ENCODE results near the gene YIPF3. TPM values are rescaled to one million over a fixed set of nuclear protein-coding genes. Genes with fewer than 3 reads are reported as not detected.
"Not testable (repeated sequence)": the region's sequence is repeated elsewhere in the genome, so short reads cannot be mapped to it uniquely, and the experiment has no call there.

The YIPF3 gene
- total RNA-seq, 1 experiment from 2014 or later: 89.7 TPM

DNA sequence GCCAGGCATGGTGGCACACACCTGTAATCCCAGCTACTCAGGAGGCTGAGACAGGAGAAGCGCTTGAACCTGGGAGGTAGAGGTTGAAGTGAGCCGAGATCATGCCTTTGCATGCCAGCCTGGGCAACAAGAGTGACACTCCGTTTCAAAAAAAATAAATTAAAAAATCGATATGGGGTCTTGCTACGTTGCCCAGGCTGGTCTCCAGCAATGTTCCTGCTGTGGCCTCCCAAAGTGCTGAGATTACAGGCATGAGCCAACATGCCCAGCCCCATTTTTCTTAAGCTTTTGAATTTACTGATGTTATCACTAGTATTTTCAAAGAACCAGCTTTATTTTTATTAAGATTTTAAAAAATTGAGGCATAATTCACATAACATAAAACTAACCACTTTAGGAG, 23.8 kb upstream of the YIPF3 start:
- intact Hi-C loops (cut with micrococcal nuclease): no loop called here
- no peaks in the 10 kb centered on the region for H3K27me3 ChIP-seq (ENCODE audit: low read length)
- H3K4me2 ChIP-seq (ENCODE audit: low read length): no peak overlapping the region
- DNase-seq (no peak), ATAC-seq (no peak)
- H3K9me3 ChIP-seq (ENCODE audit: low read length): no peaks in the 10 kb centered on the region
- no peak overlapping the region for H3K27ac ChIP-seq (ENCODE audit: low read length)
- H4K20me1 ChIP-seq (ENCODE audit: low read length): no peaks in the 10 kb centered on the region
- no peak overlapping the region for H3K9ac ChIP-seq (ENCODE audit: low read length)
- H3K4me1 ChIP-seq (ENCODE audit: insufficient read depth, low read length): no peaks in the 10 kb centered on the region
- no TSS peak for BruUV-seq (replicated peaks)
- H3K36me3 ChIP-seq (ENCODE audit: low read depth, low read length): peaks cover 41% of the 10 kb centered on the region
- H2AFZ ChIP-seq (ENCODE audit: low read length): no peak overlapping the region
- ChIA-PET CTCF (no interaction called here), POLR2A (ENCODE audit: unreplicated experiment) (no interaction called here)
- H3K9me2 ChIP-seq (replicated peaks; ENCODE audit: low read length): no peaks in the 10 kb centered on the region
- H3K79me2 ChIP-seq (ENCODE audit: low read length): no peaks in the 10 kb centered on the region
- no peak overlapping the region for H3K4me3 ChIP-seq (ENCODE audit: low read length)
- TF ChIP-seq, protein P1, sequence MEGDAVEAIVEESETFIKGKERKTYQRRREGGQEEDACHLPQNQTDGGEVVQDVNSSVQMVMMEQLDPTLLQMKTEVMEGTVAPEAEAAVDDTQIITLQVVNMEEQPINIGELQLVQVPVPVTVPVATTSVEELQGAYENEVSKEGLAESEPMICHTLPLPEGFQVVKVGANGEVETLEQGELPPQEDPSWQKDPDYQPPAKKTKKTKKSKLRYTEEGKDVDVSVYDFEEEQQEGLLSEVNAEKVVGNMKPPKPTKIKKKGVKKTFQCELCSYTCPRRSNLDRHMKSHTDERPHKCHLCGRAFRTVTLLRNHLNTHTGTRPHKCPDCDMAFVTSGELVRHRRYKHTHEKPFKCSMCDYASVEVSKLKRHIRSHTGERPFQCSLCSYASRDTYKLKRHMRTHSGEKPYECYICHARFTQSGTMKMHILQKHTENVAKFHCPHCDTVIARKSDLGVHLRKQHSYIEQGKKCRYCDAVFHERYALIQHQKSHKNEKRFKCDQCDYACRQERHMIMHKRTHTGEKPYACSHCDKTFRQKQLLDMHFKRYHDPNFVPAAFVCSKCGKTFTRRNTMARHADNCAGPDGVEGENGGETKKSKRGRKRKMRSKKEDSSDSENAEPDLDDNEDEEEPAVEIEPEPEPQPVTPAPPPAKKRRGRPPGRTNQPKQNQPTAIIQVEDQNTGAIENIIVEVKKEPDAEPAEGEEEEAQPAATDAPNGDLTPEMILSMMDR (conservative IDR thresholded peaks at IDR 0.05; ENCODE audit: low read depth, low read length): no peak
- no peak for TF ChIP-seq EZH2 (IDR thresholded peaks at IDR 0.05; ENCODE audit: low read length, unreplicated experiment)
- no peaks in the 10 kb centered on the region for H3F3A ChIP-seq (ENCODE audit: low read length, unreplicated experiment)

- H3K9me2 ChIP-seq (replicated peaks; ENCODE audit: low read length); H3K27me3 ChIP-seq (ENCODE audit: low read length); H3K9ac ChIP-seq (ENCODE audit: low read length); H3K4me1 ChIP-seq (ENCODE audit: insufficient read depth, low read length); H3K79me2 ChIP-seq (ENCODE audit: low read length); POLR2A ChIA-PET (ENCODE audit: unreplicated experiment); H3F3A ChIP-seq (ENCODE audit: low read length, unreplicated experiment); H4K20me1 ChIP-seq (ENCODE audit: low read length); DNase-seq; intact Hi-C loops (cut with micrococcal nuclease); H3K9me3 ChIP-seq (ENCODE audit: low read length); H3K27ac ChIP-seq (ENCODE audit: low read length); CTCF ChIA-PET; H3K4me2 ChIP-seq (ENCODE audit: low read length); H3K4me3 ChIP-seq (ENCODE audit: low read length); BruUV-seq (replicated peaks); H2AFZ ChIP-seq (ENCODE audit: low read length); ATAC-seq: not testable (repeated sequence)
- H3K36me3 ChIP-seq (ENCODE audit: low read depth, low read length): peaks cover 36% of the 10 kb centered on the region
Measured at GRCh38 chr6:43539409-43539808, 22.7 kb upstream of the YIPF3 start.

- BruUV-seq (replicated peaks); H3K27me3 ChIP-seq (ENCODE audit: low read length); H3F3A ChIP-seq (ENCODE audit: low read length, unreplicated experiment); CTCF ChIA-PET; H4K20me1 ChIP-seq (ENCODE audit: low read length); POLR2A ChIA-PET (ENCODE audit: unreplicated experiment); H3K27ac ChIP-seq (ENCODE audit: low read length); H3K9ac ChIP-seq (ENCODE audit: low read length); intact Hi-C loops (cut with micrococcal nuclease); ATAC-seq; H3K9me3 ChIP-seq (ENCODE audit: low read length); H3K9me2 ChIP-seq (replicated peaks; ENCODE audit: low read length); H3K4me3 ChIP-seq (ENCODE audit: low read length); H2AFZ ChIP-seq (ENCODE audit: low read length); DNase-seq; H3K4me1 ChIP-seq (ENCODE audit: insufficient read depth, low read length); H3K79me2 ChIP-seq (ENCODE audit: low read length); H3K4me2 ChIP-seq (ENCODE audit: low read length): not testable (repeated sequence)
- H3K36me3 ChIP-seq (ENCODE audit: low read depth, low read length): peaks cover 38% of the 10 kb centered on the region
Measured at GRCh38 chr6:43538986-43539385, 22.3 kb upstream of the YIPF3 start.

- H3K4me3 ChIP-seq (ENCODE audit: low read length): no peak overlapping the region
- no peak overlapping the region for H3K4me2 ChIP-seq (ENCODE audit: low read length)
- DNase-seq (no peak), ATAC-seq (no peak)
- TF ChIP-seq EZH2phosphoT487 (IDR thresholded peaks at IDR 0.05; ENCODE audit: borderline replicate concordance, low read length) (no peak), EZH2 (IDR thresholded peaks at IDR 0.05; ENCODE audit: low read length, unreplicated experiment) (no peak)
- TF ChIP-seq, protein P1 (conservative IDR thresholded peaks at IDR 0.05; ENCODE audit: low read depth, low read length): no peak
- no peaks in the 10 kb centered on the region for H3K79me2 ChIP-seq (ENCODE audit: low read length)
- no peak overlapping the region for H3K27ac ChIP-seq (ENCODE audit: low read length)
- H4K20me1 ChIP-seq (ENCODE audit: low read length): no peaks in the 10 kb centered on the region
- no peaks in the 10 kb centered on the region for H3K27me3 ChIP-seq (ENCODE audit: low read length)
- no peaks in the 10 kb centered on the region for H3K4me1 ChIP-seq (ENCODE audit: insufficient read depth, low read length)
- ChIA-PET CTCF (no interaction called here), POLR2A (ENCODE audit: unreplicated experiment) (no interaction called here)
- no peak overlapping the region for H2AFZ ChIP-seq (ENCODE audit: low read length)
- H3F3A ChIP-seq (ENCODE audit: low read length, unreplicated experiment): no peaks in the 10 kb centered on the region
- intact Hi-C loops (cut with micrococcal nuclease): no loop called here
- H3K9ac ChIP-seq (ENCODE audit: low read length): no peak overlapping the region
- no peaks in the 10 kb centered on the region for H3K9me2 ChIP-seq (replicated peaks; ENCODE audit: low read length)
- BruUV-seq (replicated peaks): no TSS peak
- peaks cover 47% of the 10 kb centered on the region; the same call in 1 of the 2 replicates for H3K36me3 ChIP-seq (ENCODE audit: low read depth, low read length)
- H3K9me3 ChIP-seq (ENCODE audit: low read length): no peaks in the 10 kb centered on the region
Measured at GRCh38 chr6:43532201-43532600, 15.5 kb upstream of the YIPF3 start.

Measured in PC-3 (cell line).